GM19023 (cell line): ENCODE results near the gene UBE2G2.

ENCODE experiments used
- ATAC-seq: cut with Tn5 transposase; IDR thresholded peaks from one replicate; pipeline ENCODE4 v1.9.1; 2021; ENCODE audit warnings: mild to moderate bottlenecking, moderate library complexity; ENCODE audit not compliant: unreplicated experiment

The UBE2G2 gene

GRCh38 chr21:44732956-44733355 is 68.7 kb downstream of the UBE2G2 start:
- ATAC-seq = no peak

DNA sequence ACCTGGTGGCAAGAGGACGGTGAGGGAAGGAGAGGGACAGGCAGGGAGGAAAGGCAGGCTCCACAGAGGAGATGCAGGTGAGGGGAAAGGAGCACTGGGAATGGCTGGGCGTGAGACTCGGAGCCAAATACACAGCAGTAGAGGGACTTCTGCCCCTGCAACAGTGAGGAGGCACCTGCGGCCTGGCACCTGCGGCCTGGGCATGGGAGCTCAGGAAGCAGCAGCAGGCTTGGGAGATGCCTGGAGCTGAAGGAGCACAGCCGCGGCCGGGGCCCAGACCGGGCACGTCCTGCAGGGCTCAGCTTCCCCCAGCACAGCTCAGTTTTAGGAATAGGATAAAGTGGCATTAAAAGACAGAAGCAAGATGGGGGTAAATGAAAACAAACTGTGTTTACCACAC is 69.4 kb downstream of the UBE2G2 start:
- ATAC-seq = no peak

DNA sequence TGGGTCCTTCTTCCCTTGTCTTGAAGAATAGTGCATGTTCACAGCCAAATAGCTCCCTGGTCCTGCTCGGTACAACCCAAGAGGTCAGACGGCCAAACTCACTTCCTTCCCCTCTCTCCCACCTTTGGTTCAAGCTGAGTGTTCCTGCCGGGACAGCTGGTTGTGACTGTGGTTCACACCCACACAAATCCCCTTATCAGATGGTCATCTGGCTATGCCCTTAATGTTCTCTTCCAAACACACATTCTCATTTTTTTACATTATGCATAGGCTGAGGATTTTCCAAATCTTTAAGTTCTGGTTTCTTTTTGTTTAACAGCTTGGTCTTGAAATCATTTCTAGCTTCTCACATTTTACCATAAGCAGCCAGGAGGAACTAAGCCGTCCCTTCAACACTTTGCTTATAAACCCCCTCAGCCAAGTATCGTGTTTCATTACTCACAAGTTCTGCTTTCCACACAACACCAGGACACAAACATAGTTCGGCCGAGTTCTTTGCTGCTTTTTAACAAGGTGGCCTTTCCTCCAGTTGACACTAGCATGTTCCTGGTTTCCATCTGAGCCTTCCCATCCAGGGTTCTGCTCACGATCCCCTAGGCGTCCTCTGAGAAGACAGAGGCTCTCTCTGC is 70.6 kb downstream of the UBE2G2 start:
- ATAC-seq = no peak

- ATAC-seq = no peak
These were observed 71.6 kb downstream of the UBE2G2 start for GRCh38 chr21:44730028-44730395.

DNA sequence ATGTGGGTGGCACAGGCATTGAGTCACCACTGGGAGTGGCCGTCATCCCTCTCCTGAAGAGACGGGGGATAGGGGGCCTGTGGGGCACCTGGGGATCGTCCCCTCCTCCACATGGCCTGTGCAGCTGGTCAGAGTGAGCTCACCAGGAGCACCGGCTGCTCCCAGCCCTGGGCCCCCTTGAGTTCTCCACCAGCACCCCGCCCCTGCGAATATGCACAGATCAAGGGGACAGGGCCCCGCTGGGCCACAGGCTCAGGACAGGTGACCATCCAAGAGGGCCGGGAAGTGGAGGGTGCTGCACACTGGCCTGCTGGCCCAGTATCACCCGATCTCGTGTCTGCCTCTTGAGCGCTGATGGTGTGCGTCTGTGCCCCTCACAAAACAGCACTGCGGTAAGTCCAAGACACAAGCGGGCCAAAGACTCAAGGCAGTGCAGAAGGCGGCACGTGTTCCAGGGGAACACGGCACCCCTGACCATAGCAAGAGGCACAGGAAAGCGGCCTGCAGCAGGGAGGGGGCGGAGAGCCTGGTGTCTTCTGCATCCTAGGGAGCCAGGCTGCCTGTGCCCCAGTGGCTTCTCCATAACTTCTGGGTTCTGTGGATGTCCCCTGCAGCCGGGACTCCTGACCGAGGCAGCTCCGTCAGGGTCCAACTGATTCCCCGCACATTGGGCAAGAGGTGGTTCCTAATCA is 72.1 kb downstream of the UBE2G2 start:
- ATAC-seq = no peak

DNA sequence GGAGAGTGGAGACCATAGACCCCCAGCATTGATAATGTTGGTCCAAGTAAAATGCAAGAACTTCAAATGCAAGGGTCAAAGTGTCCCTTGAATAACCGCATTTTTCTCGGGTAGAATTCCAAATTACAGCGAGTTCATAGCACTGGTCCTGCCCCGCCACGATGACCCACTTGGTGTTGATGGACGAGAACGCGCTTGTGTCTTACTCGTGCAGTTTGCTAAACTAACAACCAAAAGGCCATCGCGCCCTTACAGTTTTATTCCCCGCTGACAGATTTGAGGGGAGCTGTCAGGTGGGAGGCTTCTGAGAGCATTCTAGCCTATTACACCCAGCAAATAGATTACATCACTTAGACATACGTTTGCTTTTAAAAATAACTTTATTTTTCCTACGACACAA is 72.9 kb downstream of the UBE2G2 start:
- ATAC-seq = no peak

- ATAC-seq = no peak
These were observed 73.9 kb downstream of the UBE2G2 start for GRCh38 chr21:44727757-44728156.

DNA sequence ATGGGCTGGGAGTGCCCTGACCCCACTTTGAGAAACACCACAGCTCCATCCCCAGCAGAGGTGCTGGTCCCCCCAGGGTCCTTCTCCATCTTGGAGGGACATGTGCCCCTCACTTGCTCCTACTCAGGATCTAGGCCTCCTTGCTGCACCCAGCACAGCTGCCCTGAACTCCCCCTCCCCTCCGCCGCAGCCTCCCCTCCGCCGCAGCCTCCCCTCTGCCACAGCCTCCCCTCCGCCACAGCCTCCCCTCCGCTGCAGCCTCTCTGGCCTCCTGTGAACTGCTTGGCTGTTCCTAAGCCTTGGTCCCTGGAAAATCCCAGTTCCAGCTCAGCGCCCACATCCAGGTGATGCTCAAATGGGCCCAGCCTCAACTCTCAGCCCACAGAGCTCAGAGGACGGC is 74.3 kb downstream of the UBE2G2 start:
- no peak for ATAC-seq

DNA sequence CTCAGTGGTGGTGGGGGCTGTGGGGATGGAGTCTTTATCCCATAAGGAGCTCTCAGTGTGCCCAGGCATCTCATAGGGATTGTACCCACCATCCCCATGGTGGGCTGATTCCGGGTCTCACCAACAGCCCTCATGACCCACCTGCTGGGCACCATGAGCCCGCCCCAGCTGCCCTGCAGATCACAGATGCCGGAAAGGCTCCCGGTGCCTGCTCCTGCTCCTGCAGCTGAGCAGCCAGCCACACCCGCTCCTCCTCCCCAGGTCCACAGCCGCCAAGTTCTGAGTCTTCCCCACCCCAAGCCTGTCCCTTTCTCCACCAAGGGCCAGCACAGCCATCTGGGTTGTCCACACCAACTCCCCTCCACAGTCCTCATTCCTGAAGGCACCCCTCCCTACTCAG is 74.8 kb downstream of the UBE2G2 start:
- ATAC-seq = no peak

DNA sequence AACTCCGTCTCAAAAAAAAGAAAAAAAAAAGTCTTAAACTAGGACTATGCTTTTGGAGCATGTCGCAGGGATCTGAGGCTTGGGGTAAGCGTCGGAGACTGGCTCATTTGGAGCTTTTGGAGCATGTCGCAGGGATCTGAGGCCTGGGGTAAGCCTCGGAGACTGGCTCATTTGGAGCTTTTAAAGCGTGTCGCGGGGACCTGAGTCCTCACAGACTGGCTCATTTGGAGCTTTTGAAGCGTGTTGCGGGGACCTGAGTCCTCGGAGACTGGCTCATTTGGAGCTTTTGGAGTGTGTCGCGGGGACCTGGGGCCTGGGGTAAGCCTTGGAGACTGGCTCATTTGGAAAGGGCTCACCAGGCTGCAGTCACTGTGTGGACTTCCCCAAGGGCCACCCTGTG is 76.7 kb downstream of the UBE2G2 start:
- ATAC-seq = no peak

- ATAC-seq = no peak
These were observed 77.4 kb downstream of the UBE2G2 start for GRCh38 chr21:44724196-44724595.

DNA sequence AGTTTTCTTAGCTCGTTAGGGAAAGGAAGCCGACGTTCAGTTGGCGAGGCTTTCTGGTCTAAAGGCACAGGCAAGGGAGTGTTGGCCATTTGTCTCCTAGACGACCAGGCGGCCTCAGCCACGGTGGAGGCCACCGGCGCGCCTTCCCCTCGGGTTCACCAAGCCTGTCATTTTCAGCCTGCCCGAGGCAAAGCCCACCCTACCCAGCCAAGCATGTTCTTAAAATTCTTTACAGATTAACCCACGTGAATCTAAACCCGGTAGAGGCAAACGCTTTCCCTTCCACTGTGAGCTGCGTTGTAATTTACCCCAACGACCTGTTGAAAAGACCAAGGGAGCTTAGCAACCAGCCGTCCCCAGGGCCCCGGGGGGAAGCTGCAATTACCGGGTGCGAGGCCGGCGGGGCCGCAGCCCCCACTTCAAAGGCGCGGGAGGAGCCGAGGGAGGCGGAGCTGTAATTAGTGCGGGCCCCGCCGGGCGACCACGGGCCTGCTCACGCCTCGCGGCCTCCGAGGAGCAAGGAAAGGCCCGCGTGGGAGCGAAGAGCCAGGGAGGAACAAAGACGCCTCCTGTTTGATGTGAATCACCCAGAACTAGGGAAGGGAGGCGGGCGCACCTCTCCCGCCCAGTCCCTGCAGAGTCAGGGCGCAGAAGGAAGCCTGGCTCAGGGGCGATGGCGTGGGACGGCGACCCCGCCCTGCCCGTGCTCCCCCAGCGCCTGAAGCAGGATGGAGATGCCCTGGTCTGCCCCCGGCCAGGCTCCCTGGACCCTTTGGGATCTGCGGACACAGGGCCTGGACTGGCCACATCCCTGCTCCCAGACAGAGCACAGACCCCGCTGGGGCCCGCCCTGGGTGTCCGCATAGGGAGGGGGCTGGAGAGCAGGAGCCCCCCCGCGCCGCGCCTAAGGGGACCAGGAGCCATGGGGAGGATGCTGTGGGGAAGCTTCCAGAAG is 78.2 kb downstream of the UBE2G2 start:
- no peak for ATAC-seq

GRCh38 chr21:44722731-44723130 is 78.9 kb downstream of the UBE2G2 start:
- no peak for ATAC-seq

GRCh38 chr21:44720170-44720569 is 81.5 kb downstream of the UBE2G2 start:
- ATAC-seq = no peak
